Stomach (tissue), 9 donors: Measurements from ENCODE around the gene TP53I13. TPM values are rescaled to one million over a fixed set of nuclear protein-coding genes. Genes with fewer than 3 reads are reported as not detected.

Experiments used
- DNase-seq, 2 donors: peaks; one replicate each; pipeline versions ENCODE4 v3.0.0 to v3.0.0-alpha.2; 2013 to 2019
- H3K27ac ChIP-seq, 5 donors: fragments of 200-600 bp in 4 of 5; sonication (generic) in 4 of 5; one replicate each; pipeline ENCODE4 v1.5.1; 2013 to 2019; ENCODE audit warnings: mild to moderate bottlenecking in 1 of 5, moderate library complexity in 1 of 5
- H3K27me3 ChIP-seq, 3 donors: fragments of 200-600 bp; sonication (generic); one replicate each; pipeline ENCODE4 v1.5.1; 2017 to 2019; ENCODE audit warnings: mixed run types in 1 of 3
- H3K36me3 ChIP-seq, 4 donors: fragments of 200-600 bp; sonication (generic); 1 replicate in 3 of 4; 2 replicates in 1 of 4; pipeline ENCODE4 v1.5.1; 2016 to 2019
- H3K4me1 ChIP-seq, 4 donors: fragments of 200-600 bp; sonication (generic); one replicate each; pipeline ENCODE4 v1.5.1; 2016 to 2019
- H3K4me3 ChIP-seq, 4 donors: fragments of 200-600 bp; sonication (generic) in 3 of 4; one replicate each; pipeline ENCODE4 v1.5.1; 2016 to 2019; ENCODE audit warnings: mild to moderate bottlenecking in 1 of 4
- H3K9me3 ChIP-seq, 4 donors: fragments of 200-600 bp; sonication (generic); one replicate each; pipeline ENCODE4 v1.5.1; 2016 to 2019
- EP300 ChIP-seq: sonication (generic); formaldehyde crosslinking; IDR thresholded peaks from one replicate; pipeline ENCODE4 v1.6.1; 2017; ENCODE audit warnings: antibody characterized with exemption
- POLR2A ChIP-seq, 4 donors: fragments of 450-650 bp; IDR thresholded peaks; one replicate each; pipeline ENCODE4 v1.6.1; 2016; ENCODE audit warnings: antibody characterized with exemption in 4 of 4, control low read depth in 2 of 4, mild to moderate bottlenecking in 1 of 4, moderate library complexity in 1 of 4
- POLR2AphosphoS5 ChIP-seq, 3 donors: sonication (generic); formaldehyde crosslinking; IDR thresholded peaks; one replicate each; pipeline ENCODE4 v1.6.1; 2016; ENCODE audit warnings: antibody characterized with exemption in 3 of 3
- WGBS, 5 donors: extraction: QIAGEN DNeasy Blood & Tissue Kit in 3 of 5; methylation state at CpG; one replicate each; pipeline versions ENCODE4 v1.1.5 to v1.1.7; 2013 to 2018; 5-methylcytosine and 5-hydroxymethylcytosine counted together
- intact Hi-C: fragments of 100-400 bp; cut with DNase I; formaldehyde crosslinking; loops from one replicate; pipeline ENCODE4 v1.15.1; 2023; ENCODE audit warnings: low total_unique reads
- polyA plus RNA-seq, 3 donors: library from polyadenylated mRNA; stranded (reverse); fragments of 200-250 nt; gene quantifications; one replicate each; pipeline ENCODE4 v1.2.3, GENCODE V29; 2013
- total RNA-seq, 5 donors: library from RNA; depleted of rRNA; stranded (reverse); fragments of >200 nt; gene quantifications; one replicate each; pipeline versions ENCODE4 v1.1.0 to v1.2.3, GENCODE V29; 2014 to 2016
- TF ChIP-seq, protein P1 (sequence below), 7 experiments: fragments of 450-650 bp in 4 of 7; fragments of 200-600 bp in 3 of 7; sonication (generic) in 3 of 7; IDR thresholded peaks; one replicate each; pipeline ENCODE4 v1.5.1; 2016 to 2019; ENCODE audit warnings: antibody characterized with exemption in 7 of 7, control low read depth in 2 of 7, mild to moderate bottlenecking in 1 of 7
- donor health status: healthy with polysubstance abuse.
- donor health status: Bipolar disorder and iron deficiency.
- donor health status: healthy.

Gene TP53I13
- total and polyA plus RNA-seq, 8 donors: 27.7 to 299 (median 64.1) TPM

DNA sequence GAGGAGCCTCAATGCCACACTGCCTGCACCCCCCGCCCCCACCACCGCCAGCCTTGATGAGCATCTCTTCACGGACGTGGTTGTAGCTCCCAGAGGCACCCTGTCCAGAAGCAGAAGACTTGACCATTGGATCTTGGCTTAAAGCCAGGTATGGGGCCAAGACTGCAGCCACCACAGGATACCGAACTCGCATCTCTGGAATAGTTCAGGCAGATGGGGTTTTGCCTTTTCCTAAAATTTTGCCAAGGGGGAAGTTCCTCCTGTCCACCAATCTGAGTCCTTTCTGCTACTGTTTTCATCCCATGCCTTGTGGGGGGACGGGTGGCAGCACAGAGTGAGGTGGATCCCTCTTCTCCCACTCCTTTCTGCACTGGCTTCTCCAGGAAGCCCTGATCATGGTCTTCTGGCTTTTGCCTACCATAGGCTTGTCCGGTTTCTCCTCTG, 53.3 kb downstream of the TP53I13 start:
- no peak for DNase-seq
- peak overlapping the region; percentile 61 to 75 (median 64) for H3K4me3 ChIP-seq
- WGBS, 5 donors: 65 to 86% (median 75%) methylated on average over 5 to 8 of the region's 8 CpGs
- peaks cover 0 to 4% (median 2%) of the 10 kb centered on the region in 4 donors for H3K36me3 ChIP-seq
- intact Hi-C loops: no loop called here
- H3K27ac ChIP-seq: peak overlapping the region in 1 of 5 donors; percentile 38
- H3K4me1 ChIP-seq: peaks cover 31 to 53% (median 39%) of the 10 kb centered on the region in 4 donors
- H3K27me3 ChIP-seq: peaks cover 0 to 28% (median 14%) of the 10 kb centered on the region in 3 donors
- no peaks in the 10 kb centered on the region for H3K9me3 ChIP-seq
- TF ChIP-seq POLR2A (IDR thresholded peaks at IDR 0.05) (no peak), EP300 (no peak), POLR2AphosphoS5 (IDR thresholded peaks at IDR 0.05) (no peak)
- TF ChIP-seq, protein P1, sequence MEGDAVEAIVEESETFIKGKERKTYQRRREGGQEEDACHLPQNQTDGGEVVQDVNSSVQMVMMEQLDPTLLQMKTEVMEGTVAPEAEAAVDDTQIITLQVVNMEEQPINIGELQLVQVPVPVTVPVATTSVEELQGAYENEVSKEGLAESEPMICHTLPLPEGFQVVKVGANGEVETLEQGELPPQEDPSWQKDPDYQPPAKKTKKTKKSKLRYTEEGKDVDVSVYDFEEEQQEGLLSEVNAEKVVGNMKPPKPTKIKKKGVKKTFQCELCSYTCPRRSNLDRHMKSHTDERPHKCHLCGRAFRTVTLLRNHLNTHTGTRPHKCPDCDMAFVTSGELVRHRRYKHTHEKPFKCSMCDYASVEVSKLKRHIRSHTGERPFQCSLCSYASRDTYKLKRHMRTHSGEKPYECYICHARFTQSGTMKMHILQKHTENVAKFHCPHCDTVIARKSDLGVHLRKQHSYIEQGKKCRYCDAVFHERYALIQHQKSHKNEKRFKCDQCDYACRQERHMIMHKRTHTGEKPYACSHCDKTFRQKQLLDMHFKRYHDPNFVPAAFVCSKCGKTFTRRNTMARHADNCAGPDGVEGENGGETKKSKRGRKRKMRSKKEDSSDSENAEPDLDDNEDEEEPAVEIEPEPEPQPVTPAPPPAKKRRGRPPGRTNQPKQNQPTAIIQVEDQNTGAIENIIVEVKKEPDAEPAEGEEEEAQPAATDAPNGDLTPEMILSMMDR (IDR thresholded peaks at IDR 0.05): no peak

Other genes with a start within 250 kb of the TP53I13 start
- 100 to 1,000 TPM in 2 of 5 donors, 10 to 100 TPM in 3; 39.3 to 230 (median 56.0) TPM for gene TAOK1, start 178.3 kb upstream of the TP53I13 start, total RNA-seq
- 1 to 10 TPM; 4.4 to 6.4 (median 5.7) TPM for gene TAOK1, start 178.3 kb upstream of the TP53I13 start, polyA plus RNA-seq
- gene ABHD15, start 1.7 kb upstream of the TP53I13 start, total RNA-seq: 10 to 100 TPM in 2 of 5 donors, 1 to 10 TPM in 2, under 1 TPM in 1; 0.58 to 17.4 (median 9.9) TPM
- 1 to 10 TPM; 3.1 to 5.0 (median 3.7) TPM for gene ABHD15, start 1.7 kb upstream of the TP53I13 start, polyA plus RNA-seq
- 10 to 100 TPM; 23.7 to 67.2 (median 34.3) TPM for gene GIT1, start 20.9 kb downstream of the TP53I13 start, total RNA-seq
- 10 to 100 TPM; 17.7 to 26.4 (median 18.9) TPM for gene GIT1, start 20.9 kb downstream of the TP53I13 start, polyA plus RNA-seq
- gene ANKRD13B, start 24.4 kb downstream of the TP53I13 start, total RNA-seq: 10 to 100 TPM in 1 of 5 donors, 1 to 10 TPM in 3, not detected in 1; 1.8 to 12.3 (median 5.6) TPM
- gene ANKRD13B, start 24.4 kb downstream of the TP53I13 start, polyA plus RNA-seq: 1 to 10 TPM; 2.6 to 4.2 (median 2.9) TPM
- gene CORO6, start 54.2 kb downstream of the TP53I13 start, total RNA-seq: 10 to 100 TPM in 4 of 5 donors, 1 to 10 TPM in 1; 6.4 to 53.1 (median 20.6) TPM
- gene CORO6, start 54.2 kb downstream of the TP53I13 start, polyA plus RNA-seq: 10 to 100 TPM in 1 of 3 donors, 1 to 10 TPM in 2; 1.1 to 17.5 (median 1.4) TPM